ENCODE measurements around the gene C10orf71. TPM values are rescaled to one million over a fixed set of nuclear protein-coding genes. Genes with fewer than 3 reads are reported as not detected.

C10orf71 gene, protein sequence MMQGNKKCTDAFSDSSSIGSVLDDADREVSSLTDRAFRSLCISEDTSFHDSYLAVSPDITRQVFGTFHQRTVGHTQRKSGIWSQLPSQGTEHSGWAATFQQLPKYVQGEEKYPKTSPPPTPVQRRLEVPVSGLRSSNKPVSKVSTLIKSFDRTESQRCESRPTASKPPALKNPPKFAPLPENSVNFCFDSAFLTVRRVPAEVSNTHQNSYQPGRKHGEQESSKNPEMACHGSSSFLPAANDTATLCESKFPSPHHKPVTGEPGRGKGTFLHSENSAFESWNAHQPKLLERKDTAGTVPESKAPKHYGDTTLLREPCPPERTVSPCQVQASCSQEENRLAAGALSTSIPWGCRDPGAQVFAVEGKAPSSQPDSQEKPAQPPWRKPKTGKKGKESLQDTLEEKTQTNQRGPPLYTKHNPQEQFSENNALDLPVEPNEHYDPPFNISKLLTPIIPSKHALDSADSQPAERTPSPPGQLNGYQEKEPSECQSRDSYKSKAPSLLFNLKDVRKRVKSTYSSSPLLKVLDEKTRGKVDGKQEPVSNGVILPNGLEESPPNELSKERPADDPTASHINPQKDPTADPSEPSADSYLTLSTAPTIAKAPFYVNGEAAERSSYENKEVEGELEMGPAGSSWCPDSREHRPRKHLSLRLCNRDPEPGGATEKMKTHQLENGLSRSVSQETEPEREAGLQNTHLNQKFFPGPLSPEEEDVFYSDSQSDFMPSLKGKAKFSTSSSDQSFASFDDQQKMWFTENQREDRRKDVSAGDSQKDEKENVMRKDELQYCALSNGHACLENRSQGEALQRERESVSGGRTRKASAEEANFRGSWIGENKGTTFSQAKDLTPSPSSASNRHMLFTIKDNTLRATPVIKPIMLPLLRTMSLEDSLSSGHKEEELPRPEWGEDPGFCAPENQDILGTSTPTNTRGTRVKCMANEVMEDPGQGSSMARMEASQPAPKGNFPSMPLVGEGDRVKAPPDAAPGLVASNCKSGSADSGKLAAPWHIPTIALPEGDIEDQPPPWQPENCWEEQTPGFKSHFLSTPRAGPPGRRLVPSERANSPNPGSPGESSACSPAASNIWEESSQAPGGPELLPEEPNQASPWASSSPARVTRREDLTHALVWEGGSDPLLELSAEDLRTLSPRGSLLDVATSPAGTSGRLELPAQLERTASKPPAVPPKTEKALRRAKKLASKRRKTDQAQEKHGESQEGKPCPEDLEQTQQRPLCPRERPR (N-terminal part only)
- not detected for total RNA-seq
- long read RNA-seq, result 0 reads

DNA sequence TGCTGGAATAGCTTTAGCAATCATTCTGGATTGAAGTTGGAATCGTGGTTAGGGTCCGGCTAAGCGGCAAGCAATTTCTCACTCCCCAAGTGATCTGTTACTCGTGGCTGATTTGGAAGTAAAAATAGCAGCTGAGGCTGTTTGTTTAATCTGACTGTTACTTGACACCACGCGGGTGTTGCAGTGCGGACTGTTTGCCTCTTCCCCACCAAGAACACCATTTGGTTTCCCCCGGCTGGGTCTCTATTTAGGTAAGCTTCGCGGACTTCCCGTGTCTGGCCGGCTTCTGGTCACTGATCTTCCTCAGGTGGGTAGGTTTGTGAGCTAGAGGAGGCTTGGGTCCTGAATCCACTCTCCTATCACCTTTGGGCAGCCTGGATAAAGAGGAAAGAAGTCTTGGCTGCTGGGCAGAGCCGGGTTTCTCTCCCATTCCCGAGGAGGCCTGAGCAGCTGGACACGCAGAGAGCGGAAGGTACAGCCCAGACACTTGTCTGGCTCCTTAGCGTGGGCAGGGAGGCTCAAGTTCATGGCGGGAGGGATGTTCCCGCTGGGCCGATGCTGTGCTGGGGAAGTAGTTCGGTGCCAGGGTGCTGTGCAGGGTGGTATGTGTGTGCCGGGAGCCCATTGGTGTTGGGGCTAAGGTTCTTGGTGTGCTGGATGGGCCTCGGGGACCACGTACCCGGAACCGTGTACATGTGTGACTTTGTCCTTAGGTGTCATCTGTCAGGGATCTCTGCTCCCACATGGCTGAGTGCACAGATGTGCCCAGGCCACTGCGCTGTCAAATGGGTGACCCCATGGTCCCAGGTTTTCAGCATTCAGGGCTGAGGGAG is at the start of gene C10orf71:
Gene C10orf71, plus strand, starts transcription at position 188 of the 833 bp plus-strand sequence. CDS start 23,376 bp downstream, outside the sequence.
- H3K4me3 ChIP-seq, result no peak within 1 kb of the TSS
- H3K27me3 ChIP-seq (ENCODE audit: low read depth), result no peaks in the 10 kb centered on the region
- H3K4me1 ChIP-seq, result no peaks in the 10 kb centered on the region
- H3K36me3 ChIP-seq, result no peaks in the 10 kb centered on the region
- H3K27ac ChIP-seq, result no peak within 1 kb of the TSS
- DNase-seq (no peak), ATAC-seq (no peak)
- intact Hi-C loops (cut with DNase I), result no loop called here
- no peaks in the 10 kb centered on the region for H3K9me3 ChIP-seq
- TF ChIP-seq, protein P1, sequence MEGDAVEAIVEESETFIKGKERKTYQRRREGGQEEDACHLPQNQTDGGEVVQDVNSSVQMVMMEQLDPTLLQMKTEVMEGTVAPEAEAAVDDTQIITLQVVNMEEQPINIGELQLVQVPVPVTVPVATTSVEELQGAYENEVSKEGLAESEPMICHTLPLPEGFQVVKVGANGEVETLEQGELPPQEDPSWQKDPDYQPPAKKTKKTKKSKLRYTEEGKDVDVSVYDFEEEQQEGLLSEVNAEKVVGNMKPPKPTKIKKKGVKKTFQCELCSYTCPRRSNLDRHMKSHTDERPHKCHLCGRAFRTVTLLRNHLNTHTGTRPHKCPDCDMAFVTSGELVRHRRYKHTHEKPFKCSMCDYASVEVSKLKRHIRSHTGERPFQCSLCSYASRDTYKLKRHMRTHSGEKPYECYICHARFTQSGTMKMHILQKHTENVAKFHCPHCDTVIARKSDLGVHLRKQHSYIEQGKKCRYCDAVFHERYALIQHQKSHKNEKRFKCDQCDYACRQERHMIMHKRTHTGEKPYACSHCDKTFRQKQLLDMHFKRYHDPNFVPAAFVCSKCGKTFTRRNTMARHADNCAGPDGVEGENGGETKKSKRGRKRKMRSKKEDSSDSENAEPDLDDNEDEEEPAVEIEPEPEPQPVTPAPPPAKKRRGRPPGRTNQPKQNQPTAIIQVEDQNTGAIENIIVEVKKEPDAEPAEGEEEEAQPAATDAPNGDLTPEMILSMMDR (IDR thresholded peaks at IDR 0.05), result no peak

DNA sequence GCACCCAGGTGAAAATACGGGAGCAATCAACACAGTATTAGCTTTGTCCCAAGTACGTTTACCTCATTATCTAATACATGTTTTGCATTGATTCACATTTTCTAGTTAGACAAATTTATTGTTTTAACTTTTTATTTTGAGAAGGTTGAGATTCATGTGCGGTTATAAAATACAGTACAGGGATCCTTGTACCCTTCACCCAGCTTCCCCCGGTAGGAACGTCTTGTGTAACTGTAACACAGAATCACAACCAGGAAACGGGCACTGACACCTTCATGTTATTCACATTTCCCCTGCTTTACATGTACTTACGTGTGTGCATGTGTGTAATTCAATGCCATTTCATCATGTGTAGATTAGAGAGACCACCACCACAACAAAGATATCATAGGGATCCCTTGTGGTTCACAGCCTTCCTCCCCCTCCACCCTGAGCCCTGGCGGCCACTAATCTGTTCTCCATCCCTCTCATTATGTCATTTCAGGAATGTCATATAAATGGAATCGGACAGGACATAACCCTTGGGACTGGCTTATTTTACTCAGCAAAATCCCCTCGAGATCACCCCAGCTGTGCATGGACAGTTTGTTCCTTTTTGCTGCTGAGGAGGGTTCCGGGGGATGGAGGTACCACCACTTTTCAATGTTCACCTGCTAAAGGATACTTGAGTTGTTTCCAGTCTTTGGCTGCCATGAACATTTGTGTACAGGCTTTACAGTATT is 46.5 kb upstream of the C10orf71 start:
- Histone ChIP-seq H3K27ac (no peak overlapping the region), H3K27me3 (ENCODE audit: low read depth) (no peaks in the 10 kb centered on the region), H3K4me1 (no peaks in the 10 kb centered on the region), H3K36me3 (no peaks in the 10 kb centered on the region), H3K4me3 (no peak overlapping the region), H3K9me3 (no peaks in the 10 kb centered on the region)
- no peak for ATAC-seq
- no peak for DNase-seq
- TF ChIP-seq, protein P1 (IDR thresholded peaks at IDR 0.05), result no peak
- intact Hi-C loops (cut with DNase I), result no loop called here

DNA sequence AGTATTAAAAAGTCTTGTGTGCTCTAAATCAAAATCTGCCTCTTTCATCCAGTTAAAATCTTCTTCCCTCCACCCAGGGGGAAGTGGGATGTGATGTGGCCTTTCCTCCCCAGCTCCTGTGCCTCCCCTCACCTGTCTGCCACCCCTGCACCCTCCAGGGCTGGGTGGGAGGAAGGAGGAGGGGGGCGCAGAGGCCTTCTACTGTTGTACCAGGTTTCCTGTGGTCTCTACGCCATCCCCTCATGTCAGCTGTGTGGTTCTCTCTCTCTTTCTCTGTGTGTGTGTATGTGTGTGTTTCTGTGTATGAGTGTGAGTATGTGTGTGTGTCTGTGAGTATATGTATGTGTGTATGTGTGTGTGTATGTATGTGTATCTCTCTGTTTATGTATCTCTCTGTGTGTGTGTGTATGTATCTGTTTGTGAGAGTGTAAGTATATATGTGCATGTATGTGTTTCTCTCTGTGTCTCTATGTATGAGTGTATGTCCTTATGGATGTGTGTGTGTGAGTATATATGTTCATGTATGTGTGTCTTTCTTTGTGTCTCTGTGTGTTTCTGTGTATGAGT is 45.5 kb upstream of the C10orf71 start:
- no peak overlapping the region for H3K27ac ChIP-seq
- no peaks in the 10 kb centered on the region for H3K4me1 ChIP-seq
- H3K27me3 ChIP-seq (ENCODE audit: low read depth), result no peaks in the 10 kb centered on the region
- no peak for DNase-seq
- peak in 1 of 2 donors; percentile 11 for ATAC-seq
- TF ChIP-seq, protein P1 (IDR thresholded peaks at IDR 0.05), result no peak
- no peak overlapping the region for H3K4me3 ChIP-seq
- intact Hi-C loops (cut with DNase I), result no loop called here
- H3K9me3 ChIP-seq, result no peaks in the 10 kb centered on the region
- no peaks in the 10 kb centered on the region for H3K36me3 ChIP-seq

DNA sequence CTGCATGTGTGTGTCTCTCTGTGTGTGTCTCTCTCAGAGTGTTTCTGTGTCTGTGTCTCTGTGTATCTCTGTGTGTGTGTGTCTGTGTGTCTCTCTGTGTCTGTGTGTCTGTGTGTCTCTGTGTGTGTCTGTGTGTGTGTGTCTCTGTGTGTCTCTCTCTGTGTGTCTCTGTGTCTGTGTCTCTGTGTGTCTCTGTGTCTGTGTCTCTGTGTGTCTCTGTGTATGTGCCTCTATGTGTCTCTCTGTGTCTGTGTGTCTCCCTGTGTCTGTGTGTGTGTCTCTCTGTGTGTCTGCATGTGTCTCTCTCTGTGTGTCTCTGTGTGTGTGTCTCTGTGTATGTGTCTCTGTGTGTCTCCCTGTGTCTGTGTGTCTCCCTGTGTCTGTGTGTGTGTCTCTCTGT is 44.8 kb upstream of the C10orf71 start:
- no peaks in the 10 kb centered on the region for H3K27me3 ChIP-seq (ENCODE audit: low read depth)
- ATAC-seq (no peak), DNase-seq (no peak)
- intact Hi-C loops (cut with DNase I), result no loop called here
- H3K4me1 ChIP-seq, result no peaks in the 10 kb centered on the region
- H3K9me3 ChIP-seq, result no peaks in the 10 kb centered on the region
- no peak overlapping the region for H3K4me3 ChIP-seq
- no peak overlapping the region for H3K27ac ChIP-seq
- no peaks in the 10 kb centered on the region for H3K36me3 ChIP-seq
- TF ChIP-seq, protein P1 (IDR thresholded peaks at IDR 0.05), result no peak
